HG02623 (cell line): ENCODE measurements around the gene YAP1.

ENCODE experiments used
- ATAC-seq: cut with Tn5 transposase; IDR thresholded peaks from one replicate; pipeline ENCODE4 v1.9.1; 2021; ENCODE audit warnings: moderate library complexity; ENCODE audit not compliant: unreplicated experiment

Gene YAP1

GRCh38 chr11:102109896-102110760 is at the start of gene YAP1:
Gene YAP1, plus strand, starts transcription at chr11:102110447. Its CDS starts 402 bp downstream, at chr11:102110849.
- peak; percentile 85 for ATAC-seq

GRCh38 chr11:102061276-102061675 is 49.0 kb upstream of the YAP1 start:
- no peak for ATAC-seq

GRCh38 chr11:102062106-102062505 is 48.1 kb upstream of the YAP1 start:
- no peak for ATAC-seq

GRCh38 chr11:102064316-102064715 is 45.9 kb upstream of the YAP1 start:
- ATAC-seq = no peak

GRCh38 chr11:102070766-102071165 is 39.5 kb upstream of the YAP1 start:
- no peak for ATAC-seq

GRCh38 chr11:102071497-102072472 is 38.5 kb upstream of the YAP1 start:
- ATAC-seq = no peak

GRCh38 chr11:102073253-102073652 is 37.0 kb upstream of the YAP1 start:
- no peak for ATAC-seq

- no peak for ATAC-seq
Measured at GRCh38 chr11:102079625-102080024, 30.6 kb upstream of the YAP1 start.

GRCh38 chr11:102081313-102081712 is 28.9 kb upstream of the YAP1 start:
- no peak for ATAC-seq

GRCh38 chr11:102085864-102086551 is 24.2 kb upstream of the YAP1 start:
- ATAC-seq = no peak

- no peak for ATAC-seq
Measured at GRCh38 chr11:102097186-102097585, 13.1 kb upstream of the YAP1 start.

- ATAC-seq = no peak
Measured at GRCh38 chr11:102099755-102100154, 10.5 kb upstream of the YAP1 start.

- ATAC-seq = no peak
Measured at GRCh38 chr11:102108734-102109440, 1.4 kb upstream of the YAP1 start.

- ATAC-seq = no peak
Measured at GRCh38 chr11:102110761-102111010, 439 bp downstream of the YAP1 start.

- no peak for ATAC-seq
Measured at GRCh38 chr11:102111011-102111786, 952 bp downstream of the YAP1 start.

GRCh38 chr11:102111787-102112508 is 1.7 kb downstream of the YAP1 start:
- no peak for ATAC-seq

GRCh38 chr11:102112509-102112821 is 2.2 kb downstream of the YAP1 start:
- no peak for ATAC-seq

GRCh38 chr11:102114032-102114431 is 3.8 kb downstream of the YAP1 start:
- no peak for ATAC-seq

- ATAC-seq = no peak
Measured at GRCh38 chr11:102115557-102115956, 5.3 kb downstream of the YAP1 start.
